K562 (cell line): ENCODE measurements around the gene OCA2. TPM values are rescaled to one million over a fixed set of nuclear protein-coding genes. Genes with fewer than 3 reads are reported as not detected.

Source experiments
- ATAC-seq: fragments of 200-7000 bp; cut with Tn5 transposase; 3 replicates; pipeline ENCODE4 v1.9.1; 2020; ENCODE audit warnings: moderate library complexity
- BruUV-seq: library from RNA; stranded (reverse); fragments of 400-500 nt; replicated peaks from 2 replicates; lab custom pipeline; 2021; lab: Mats Ljungman, UMichigan
- CTCF ChIA-PET: fragments of 300-600 bp; formaldehyde crosslinking; extraction: SDS; loops from one replicate; lab custom pipeline; 2021; ENCODE audit warnings: low intra/inter-chr PET ratio; lab: Yijun Ruan, JAX
- POLR2A ChIA-PET: fragments of 300-600, 350-650 bp; sonication (Branson Sonifier 250); formaldehyde crosslinking; extraction: SDS; loops from one replicate; lab custom pipeline; 2021; ENCODE audit warnings: antibody characterized with exemption, inconsistent platforms; lab: Yijun Ruan, JAX
- DNase-seq, 4 experiments: peaks; one replicate each; pipeline versions ENCODE4 v3.0.0 to v3.0.0-alpha.2; 2011 to 2018; ENCODE audit warnings: low spot score in 3 of 4, mixed read lengths in 3 of 4; ENCODE audit errors: extremely low read depth in 1 of 4
- FAIRE-seq: peaks from 2 replicates; lab custom pipeline; 2011; peaks lifted over from hg19 to GRCh38; lab: Jason Lieb, UNC
- H2AFZ ChIP-seq: 2 replicates; pipeline ENCODE4 v1.6.0; 2011; ENCODE audit warnings: low read depth, low read length, control low read depth, inconsistent platforms
- H3K27ac ChIP-seq: fragments of 200-600 bp; 3 replicates; pipeline ENCODE4 v1.8.0; 2011; ENCODE audit warnings: low read depth, mild to moderate bottlenecking, control low read depth, inconsistent platforms, low read length, moderate library complexity, mixed read lengths; ENCODE audit errors: extremely low read depth
- H3K27me3 ChIP-seq, 2 experiments: fragments of 300-600 bp in 1 of 2; 2 replicates in 1 of 2; 3 replicates in 1 of 2; pipeline versions ENCODE4 v1.6.0 to v1.8.0; 2011; ENCODE audit warnings: inconsistent platforms in 2 of 2, low read length in 2 of 2, mild to moderate bottlenecking in 1 of 2, mixed read lengths in 1 of 2, moderate library complexity in 1 of 2; ENCODE audit not compliant: control insufficient read depth in 2 of 2, insufficient read depth in 2 of 2
- H3K36me3 ChIP-seq: fragments of 300-600 bp; 3 replicates; pipeline ENCODE4 v1.8.0; 2011; ENCODE audit warnings: mild to moderate bottlenecking, low read length, inconsistent platforms; ENCODE audit not compliant: control insufficient read depth, insufficient read depth
- H3K4me1 ChIP-seq, 2 experiments: fragments of 200-600 bp in 1 of 2; replicated peaks in 1 of 2; 2 replicates in 1 of 2; 3 replicates in 1 of 2; pipeline versions ENCODE4 v1.5.1 to v1.8.0; 2011; ENCODE audit warnings: inconsistent platforms in 2 of 2, low read length in 2 of 2, mild to moderate bottlenecking in 1 of 2, mixed read lengths in 1 of 2, moderate library complexity in 1 of 2; ENCODE audit not compliant: control insufficient read depth in 2 of 2, insufficient read depth in 2 of 2
- H3K4me2 ChIP-seq: 2 replicates; pipeline ENCODE4 v1.6.1; 2011; ENCODE audit warnings: low read length, control low read depth, inconsistent platforms, mixed read lengths; ENCODE audit not compliant: insufficient read depth
- H3K4me3 ChIP-seq: fragments of 200-600 bp; sonication (generic), shearing (Covaris generic); 2 replicates; pipeline ENCODE4 v1.5.1; 2016; ENCODE audit warnings: control low read depth, inconsistent platforms
- H3K79me2 ChIP-seq: fragments of 200-600 bp; 3 replicates; pipeline ENCODE4 v1.8.0; 2011; ENCODE audit warnings: low read length, inconsistent platforms; ENCODE audit not compliant: control insufficient read depth, insufficient read depth
- H3K9ac ChIP-seq, 2 experiments: 2 replicates each; pipeline versions ENCODE4 v1.6.0 to v1.6.1; 2011; ENCODE audit warnings: low read depth in 2 of 2, low read length in 2 of 2, control low read depth in 1 of 2, inconsistent platforms in 1 of 2, mild to moderate bottlenecking in 1 of 2, mixed read lengths in 1 of 2; ENCODE audit not compliant: insufficient read depth in 1 of 2
- H3K9me1 ChIP-seq: one replicate; pipeline ENCODE4 v1.6.0; 2011; ENCODE audit warnings: inconsistent platforms, mild to moderate bottlenecking, low read length, moderate library complexity; ENCODE audit not compliant: control insufficient read depth, insufficient read depth
- H3K9me3 ChIP-seq: replicated peaks from 2 replicates; pipeline ENCODE4 v1.5.1; 2011; ENCODE audit warnings: low read depth, low read length, inconsistent platforms; ENCODE audit not compliant: control insufficient read depth, insufficient read depth
- H4K20me1 ChIP-seq: replicated peaks from 2 replicates; pipeline ENCODE4 v1.6.1; 2011; ENCODE audit warnings: low read length, inconsistent platforms, mixed read lengths; ENCODE audit not compliant: control insufficient read depth, insufficient read depth
- GTF2B ChIP-seq: IDR thresholded peaks from 2 replicates; pipeline ENCODE4 v1.6.1; 2011; ENCODE audit not compliant: insufficient read length; ENCODE audit errors: extremely low read depth
- NCOA1 ChIP-seq: fragments of 450-650 bp; IDR thresholded peaks from 2 replicates; pipeline ENCODE4 v1.6.1; 2016; ENCODE audit warnings: low read depth
- PATZ1 ChIP-seq: fragments of 250-450 bp; sonication (Bioruptor Pico); IDR thresholded peaks from 2 replicates; pipeline ENCODE4 v1.5.0; 2020; ENCODE audit warnings: mild to moderate bottlenecking, borderline replicate concordance
- PKNOX1 ChIP-seq: fragments of 450-650 bp; IDR thresholded peaks from 2 replicates; pipeline ENCODE4 v1.6.1; 2016
- POLR2H ChIP-seq: IDR thresholded peaks from 2 replicates; pipeline ENCODE4 v1.6.1; 2016; ENCODE audit warnings: missing genetic modification characterization, low read depth, mild to moderate bottlenecking, control low read depth, missing compliant biosample characterization, moderate library complexity
- WGBS: fragments of 100-300 bp; shearing (Covaris generic); methylation state at CpG from one replicate; pipeline ENCODE4 v1.1.6; 2016; ENCODE audit warnings: low coverage, mixed read lengths; ENCODE audit not compliant: insufficient coverage; ENCODE audit errors: missing lambda C conversion rate; 5-methylcytosine and 5-hydroxymethylcytosine counted together
- in situ Hi-C: fragments of 300-500 bp; cut with MboI; formaldehyde crosslinking; loops from 4 replicates; pipeline ENCODE4 v1.15.0; 2018; ENCODE audit warnings: inconsistent platforms, mixed read lengths
- intact Hi-C: fragments of 100-400 bp; cut with micrococcal nuclease; formaldehyde crosslinking; loops from 2 replicates; pipeline ENCODE4 v1.14.2; 2022
- polyA plus RNA-seq, 8 experiments: library from polyadenylated mRNA; depleted of rRNA in 4 of 8; stranded (reverse) in 5 of 8; unstranded in 3 of 8; fragments of >200 nt; fragmentation: Nextera tagmentation in 2 of 8; fragmentation: Illumina TruSeq in 1 of 8; extraction: Ambion mirVana in 2 of 8; extraction: Trizol in 1 of 8; gene quantifications; 2 replicates each; pipeline versions ENCODE4 v1.2.1 to v1.2.3, GENCODE V29; 2011 to 2014; ENCODE audit warnings: inconsistent platforms in 1 of 8, missing spikeins in 1 of 8
- total RNA-seq, 7 experiments: library from RNA; depleted of rRNA in 6 of 7; stranded (reverse); fragments of >200 nt in 6 of 7; fragmentation: Illumina TruSeq in 2 of 7; extraction: Trizol in 2 of 7; gene quantifications; 2 replicates each; pipeline versions ENCODE4 v1.2.1 to v1.2.3, GENCODE V29; 2011 to 2021; ENCODE audit warnings: low replicate concordance in 1 of 7

The OCA2 gene
- total and polyA plus RNA-seq, 9 of the 15 experiments (the other 6 are each of a cell fraction or from before 2014, with no cell fraction given), result 0.07 to 0.59 (median 0.17) TPM; not detected in 1

- WGBS, result 98% methylated on average over 6 of the region's 7 CpGs
- no peak overlapping the region for H3K4me2 ChIP-seq
- ATAC-seq (no peak), DNase-seq (no peak), FAIRE-seq (no peak)
- H3K36me3 ChIP-seq, result peaks cover 86% of the 10 kb centered on the region
- no peaks in the 10 kb centered on the region for H3K9me1 ChIP-seq
- no peaks in the 10 kb centered on the region for H3K4me1 ChIP-seq
- H3K79me2 ChIP-seq, result no peaks in the 10 kb centered on the region; the same call in 2 of the 3 replicates
- no peaks in the 10 kb centered on the region; the same call in 1 of the 2 replicates for H4K20me1 ChIP-seq
- BruUV-seq, result no TSS peak
- H3K9ac ChIP-seq, result no peak overlapping the region
- H3K9me3 ChIP-seq, result no peaks in the 10 kb centered on the region
- no peak overlapping the region for H3K4me3 ChIP-seq
- no peak for TF ChIP-seq PKNOX1
- no peak for TF ChIP-seq GTF2B
- no peak for TF ChIP-seq PATZ1 (CRISPR knock-in tag)
- no peak for TF ChIP-seq NCOA1
- no peak for TF ChIP-seq POLR2H
- TF ChIP-seq, all 486 proteins: peak for 0
- in situ Hi-C loops (no loop called here), intact Hi-C loops (no loop called here)
- Histone ChIP-seq H2AFZ (no peak overlapping the region), H3K27ac (no peak overlapping the region), H3K27me3 (no peaks in the 10 kb centered on the region)
- CTCF ChIA-PET, result no interaction called here
- POLR2A ChIA-PET, result no interaction called here
Observed at GRCh38 chr15:28130651-28131050, 31.5 kb upstream of the OCA2 start.
